Measurements from ENCODE around the gene BTN3A1.

DNA sequence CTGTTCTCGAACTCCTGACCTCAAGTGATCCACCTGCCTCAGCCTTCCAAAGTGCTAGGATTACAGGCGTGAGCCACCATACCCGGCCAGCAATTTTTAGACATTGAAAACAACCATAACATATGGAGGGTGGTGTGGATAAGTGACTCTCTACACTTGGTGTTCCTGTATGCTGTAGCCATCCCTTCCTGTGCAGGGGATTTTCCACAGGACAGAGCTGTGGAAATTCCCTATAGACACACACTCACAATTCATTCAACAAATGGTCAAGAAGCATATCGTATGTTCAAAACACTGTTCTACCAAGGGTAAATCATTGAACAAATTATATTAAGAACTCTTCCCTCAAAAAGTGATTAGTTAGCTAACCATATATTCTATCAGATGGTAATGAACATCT lies 61.9 kb downstream of the BTN3A1 start:
- TF ChIP-seq, protein P1, sequence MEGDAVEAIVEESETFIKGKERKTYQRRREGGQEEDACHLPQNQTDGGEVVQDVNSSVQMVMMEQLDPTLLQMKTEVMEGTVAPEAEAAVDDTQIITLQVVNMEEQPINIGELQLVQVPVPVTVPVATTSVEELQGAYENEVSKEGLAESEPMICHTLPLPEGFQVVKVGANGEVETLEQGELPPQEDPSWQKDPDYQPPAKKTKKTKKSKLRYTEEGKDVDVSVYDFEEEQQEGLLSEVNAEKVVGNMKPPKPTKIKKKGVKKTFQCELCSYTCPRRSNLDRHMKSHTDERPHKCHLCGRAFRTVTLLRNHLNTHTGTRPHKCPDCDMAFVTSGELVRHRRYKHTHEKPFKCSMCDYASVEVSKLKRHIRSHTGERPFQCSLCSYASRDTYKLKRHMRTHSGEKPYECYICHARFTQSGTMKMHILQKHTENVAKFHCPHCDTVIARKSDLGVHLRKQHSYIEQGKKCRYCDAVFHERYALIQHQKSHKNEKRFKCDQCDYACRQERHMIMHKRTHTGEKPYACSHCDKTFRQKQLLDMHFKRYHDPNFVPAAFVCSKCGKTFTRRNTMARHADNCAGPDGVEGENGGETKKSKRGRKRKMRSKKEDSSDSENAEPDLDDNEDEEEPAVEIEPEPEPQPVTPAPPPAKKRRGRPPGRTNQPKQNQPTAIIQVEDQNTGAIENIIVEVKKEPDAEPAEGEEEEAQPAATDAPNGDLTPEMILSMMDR (IDR thresholded peaks at IDR 0.05 in 2 of 3, conservative IDR thresholded peaks at IDR 0.05 in 1 of 3; ENCODE audit: control insufficient read depth in 2 of 3, extremely low read depth in 1 of 3, insufficient read depth in 1 of 3, low read depth in 3 of 3, low read length in 3 of 3): no peak
- no peak for TF ChIP-seq BRCA1 (IDR thresholded peaks at IDR 0.05; ENCODE audit: low read depth, low read length)
- TF ChIP-seq, protein P2, sequence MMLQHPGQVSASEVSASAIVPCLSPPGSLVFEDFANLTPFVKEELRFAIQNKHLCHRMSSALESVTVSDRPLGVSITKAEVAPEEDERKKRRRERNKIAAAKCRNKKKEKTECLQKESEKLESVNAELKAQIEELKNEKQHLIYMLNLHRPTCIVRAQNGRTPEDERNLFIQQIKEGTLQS (IDR thresholded peaks at IDR 0.05; ENCODE audit: borderline replicate concordance, extremely low read depth, low read depth, low read length): no peak
- no peak for TF ChIP-seq NR2C1 (IDR thresholded peaks at IDR 0.05)
- TF ChIP-seq SRF (IDR thresholded peaks at IDR 0.05; ENCODE audit: low read depth in 2 of 2, low read length in 2 of 2): no peak
- TF ChIP-seq RAD21 (IDR thresholded peaks at IDR 0.05; ENCODE audit: insufficient read depth, low read depth, low read length): no peak
